Measurements from ENCODE around the gene TRIM47. TPM values are rescaled to one million over a fixed set of nuclear protein-coding genes. Genes with fewer than 3 reads are reported as not detected.
A peak's percentile ranks its signal among the peaks of the same experiment; 100 is the strongest.
"Not testable (repeated sequence)": the region's sequence is repeated elsewhere in the genome, so short reads cannot be mapped to it uniquely, and the experiment has no call there.

TRIM47 gene
- polyA plus RNA-seq, 4 donors: 6.4 to 10.1 (median 7.9) TPM

- DNase-seq (ENCODE audit: low read depth in 4 of 4, low spot score in 3 of 4): no peak
Measured at GRCh38 chr17:75872434-75873351, 5.7 kb downstream of the TRIM47 start.

DNA sequence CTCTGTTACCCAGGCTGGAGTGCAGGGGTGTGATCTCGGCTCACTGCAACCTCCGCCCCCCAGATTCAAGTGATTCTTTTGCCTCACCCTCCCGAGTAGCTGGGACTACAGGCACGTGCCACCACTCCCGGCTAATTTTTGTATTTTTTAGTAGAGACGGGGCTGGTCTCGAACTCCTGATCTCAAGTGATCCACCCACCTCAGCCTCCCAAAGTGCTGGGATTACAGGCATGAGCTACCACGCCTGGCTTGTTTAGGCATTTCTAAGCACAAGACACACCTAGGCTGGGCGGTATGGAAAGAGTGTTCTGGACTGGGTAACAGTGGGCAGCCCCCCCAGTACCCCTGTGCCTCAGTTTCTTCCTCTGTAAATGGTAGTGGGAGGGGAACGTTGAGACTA is 8.2 kb downstream of the TRIM47 start:
- DNase-seq (ENCODE audit: low read depth in 4 of 4, low spot score in 3 of 4): not testable (repeated sequence)

- DNase-seq (ENCODE audit: low read depth in 4 of 4, low spot score in 3 of 4): no peak
Measured at GRCh38 chr17:75869282-75870141, 8.9 kb downstream of the TRIM47 start.

DNA sequence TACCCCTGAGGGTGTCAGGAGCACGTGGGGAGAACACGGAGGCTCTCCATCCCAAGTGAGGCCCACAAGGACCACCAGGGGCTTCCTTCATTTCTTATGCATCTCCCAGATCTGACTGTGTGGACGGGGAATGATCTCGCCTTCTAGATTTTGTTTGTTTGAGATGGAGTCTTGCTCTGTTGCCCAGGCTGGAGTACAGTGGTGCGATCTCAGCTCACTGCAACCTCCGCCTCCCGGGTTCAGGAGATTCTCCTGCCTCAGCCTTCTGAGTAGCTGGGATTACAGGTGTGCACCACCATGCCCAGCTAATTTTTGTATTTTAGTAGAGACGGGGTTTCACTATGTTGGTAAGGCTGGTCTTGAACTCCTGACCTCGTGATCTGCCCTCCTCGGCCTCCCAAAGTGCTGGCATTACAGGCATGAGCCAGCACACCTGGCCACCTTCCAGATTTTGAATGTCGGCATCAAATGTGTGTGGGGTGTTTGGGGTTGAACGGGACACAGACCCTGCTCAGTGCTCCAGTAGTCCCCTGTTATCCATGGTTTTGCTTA is 9.6 kb downstream of the TRIM47 start:
- DNase-seq (ENCODE audit: low read depth in 4 of 4, low spot score in 3 of 4): not testable (repeated sequence)

GRCh38 chr17:75865404-75866188 is 12.8 kb downstream of the TRIM47 start:
- not testable (repeated sequence) for DNase-seq (ENCODE audit: low read depth in 4 of 4, low spot score in 3 of 4)

GRCh38 chr17:75864887-75865286 is 13.5 kb downstream of the TRIM47 start:
- not testable (repeated sequence) for DNase-seq (ENCODE audit: low read depth in 4 of 4, low spot score in 3 of 4)

DNA sequence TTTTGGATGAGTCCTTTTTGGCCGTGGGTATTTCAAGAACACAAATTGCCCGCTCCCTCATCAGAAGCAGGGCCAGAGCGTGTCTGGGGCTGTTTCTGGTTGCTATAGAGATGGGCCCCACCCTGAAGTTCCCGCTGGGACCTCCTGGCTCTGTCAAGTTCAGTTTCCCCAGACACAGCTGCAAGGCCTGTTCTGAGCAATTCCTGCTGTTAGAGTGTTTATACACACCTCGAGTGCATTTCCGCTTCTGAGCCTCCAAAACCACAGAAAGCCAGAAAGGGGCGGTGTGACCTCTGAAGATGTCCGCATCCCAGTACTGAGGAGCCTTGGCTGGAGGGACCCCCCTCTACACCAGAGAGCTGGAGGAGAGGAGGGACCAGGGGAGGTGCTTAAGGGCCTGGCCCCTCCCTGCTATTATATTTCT is 13.9 kb downstream of the TRIM47 start:
- DNase-seq (ENCODE audit: low read depth in 4 of 4, low spot score in 3 of 4): peak in 1 of 4 donors; percentile 78

GRCh38 chr17:75861927-75862317 is 16.5 kb downstream of the TRIM47 start:
- no peak for DNase-seq (ENCODE audit: low read depth in 4 of 4, low spot score in 3 of 4)

DNA sequence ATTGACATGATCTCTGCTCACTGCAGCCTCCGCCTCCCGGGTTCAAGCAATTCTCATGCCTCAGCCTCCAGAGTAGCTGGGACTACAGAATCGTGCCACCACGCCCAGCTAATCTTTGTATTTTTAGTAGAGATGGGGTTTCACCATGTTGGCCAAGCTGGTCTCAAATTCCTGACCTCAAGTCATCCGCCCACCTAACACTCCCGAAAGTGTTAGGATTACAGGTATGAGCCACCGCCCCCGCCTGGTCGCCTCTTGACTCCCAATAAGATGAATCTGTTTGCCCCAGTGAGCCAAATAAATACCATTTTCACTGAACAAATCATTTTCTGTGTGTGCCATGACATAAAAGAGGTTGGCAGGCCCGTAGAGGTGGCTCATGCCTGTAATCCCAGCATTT is 19.0 kb downstream of the TRIM47 start:
- not testable (repeated sequence) for DNase-seq (ENCODE audit: low read depth in 4 of 4, low spot score in 3 of 4)

DNA sequence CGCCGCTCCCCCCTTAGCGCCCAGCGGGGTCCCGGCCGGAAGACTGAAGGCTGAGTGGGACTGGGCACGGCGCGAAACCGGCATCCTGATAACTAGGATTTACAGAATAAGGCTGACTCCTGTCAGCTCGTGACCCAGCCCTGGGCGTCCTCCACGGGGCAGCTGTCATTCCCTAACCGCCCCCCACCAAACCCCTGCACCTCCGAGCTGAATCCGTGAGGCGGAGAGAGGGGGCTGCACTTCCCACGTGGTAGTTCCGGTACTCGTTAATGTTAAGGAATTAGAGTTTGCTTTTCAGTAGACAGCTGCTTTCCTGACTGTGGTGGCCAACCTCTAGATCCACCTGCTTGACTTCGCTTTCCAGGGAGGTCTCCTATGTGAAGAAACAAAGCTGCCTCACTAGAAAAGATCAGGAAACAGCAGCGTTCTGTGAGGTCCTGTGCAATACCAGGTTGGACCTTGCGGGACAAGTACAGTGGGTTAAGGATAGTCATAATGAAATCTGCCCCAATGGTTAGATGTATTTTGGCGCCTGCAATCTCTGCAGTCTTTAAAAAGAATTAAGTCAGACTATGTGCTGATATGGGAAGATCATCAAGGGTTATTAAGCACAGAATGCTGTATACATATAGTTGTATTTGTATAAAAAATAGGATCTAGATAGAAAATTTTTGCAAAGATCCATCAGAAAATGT is 22.2 kb downstream of the TRIM47 start:
- no peak for DNase-seq (ENCODE audit: low read depth in 4 of 4, low spot score in 3 of 4)

DNA sequence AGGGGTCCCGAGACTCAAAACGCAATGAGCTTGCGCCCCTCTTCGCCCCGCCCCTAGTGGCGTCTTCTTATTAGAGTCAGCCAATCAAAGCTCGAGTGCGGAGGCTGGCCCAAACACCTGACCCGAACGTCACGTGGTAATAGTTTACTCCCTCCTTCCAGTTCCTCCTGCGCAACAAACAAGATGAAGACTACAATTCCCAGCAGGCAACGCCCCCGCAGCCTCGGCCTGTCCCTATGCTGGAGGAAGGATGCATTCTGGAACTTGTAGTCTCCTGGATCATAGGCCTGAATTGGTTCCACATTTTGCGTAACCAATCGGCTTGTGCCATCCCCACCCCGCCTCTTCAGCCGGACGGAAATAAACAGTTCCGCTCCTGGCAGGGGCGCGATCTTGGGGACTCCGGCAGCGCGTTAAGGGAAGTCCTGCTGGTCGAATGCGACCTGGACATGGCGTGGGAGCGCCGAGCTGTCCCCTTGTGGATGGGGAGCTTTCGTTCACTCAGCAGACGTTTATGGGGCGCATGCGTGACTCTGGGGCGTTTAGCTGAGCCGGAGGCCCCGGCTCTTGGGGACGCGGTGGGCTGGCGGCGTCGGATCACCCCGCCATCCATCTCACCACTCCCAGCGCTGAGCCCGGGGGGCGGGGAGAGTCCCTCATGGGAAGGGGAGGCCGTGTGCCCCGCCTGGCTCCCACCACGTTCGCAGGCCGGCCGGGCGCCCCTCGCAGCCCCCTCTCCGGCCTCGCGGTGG is 22.9 kb downstream of the TRIM47 start, which contains the start of gene WBP2:
Gene WBP2 (minus strand): TSS at position 26 of the 752 bp plus-strand sequence. CDS start 38 bp downstream, outside the sequence.
- peak; percentile 98 to 100 (median 98) for DNase-seq (ENCODE audit: low read depth in 4 of 4, low spot score in 3 of 4)

GRCh38 chr17:75854881-75855309 is 23.5 kb downstream of the TRIM47 start:
- no peak for DNase-seq (ENCODE audit: low read depth in 4 of 4, low spot score in 3 of 4)

GRCh38 chr17:75854101-75854748 is 24.2 kb downstream of the TRIM47 start:
- no peak for DNase-seq (ENCODE audit: low read depth in 4 of 4, low spot score in 3 of 4)

- no peak for DNase-seq (ENCODE audit: low read depth in 4 of 4, low spot score in 3 of 4)
Measured at GRCh38 chr17:75853433-75853832, 24.9 kb downstream of the TRIM47 start.

GRCh38 chr17:75851693-75851991 is 26.7 kb downstream of the TRIM47 start:
- not testable (repeated sequence) for DNase-seq (ENCODE audit: low read depth in 4 of 4, low spot score in 3 of 4)

- no peak for DNase-seq (ENCODE audit: low read depth in 4 of 4, low spot score in 3 of 4)
Measured at GRCh38 chr17:75850928-75851692, 27.3 kb downstream of the TRIM47 start.

DNA sequence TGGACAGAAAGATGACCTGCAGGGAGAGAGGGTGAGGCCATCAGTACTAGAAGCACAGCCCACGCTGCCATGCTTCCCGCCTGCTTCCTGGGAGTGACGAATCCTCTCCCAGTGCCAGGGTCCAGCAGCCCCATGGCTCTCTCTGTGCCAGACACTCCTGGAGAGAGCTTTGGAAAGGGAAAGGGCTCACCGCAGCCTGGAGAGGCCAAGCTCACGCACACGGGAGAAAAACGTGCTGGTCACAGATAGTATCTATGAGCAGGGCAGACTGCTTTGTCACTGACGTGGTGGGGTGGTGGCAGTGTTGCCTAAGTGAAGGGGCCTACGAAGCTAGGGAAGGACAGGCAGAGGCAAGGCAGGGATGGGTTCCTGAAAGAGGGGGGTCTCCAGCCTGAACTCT is 28.7 kb downstream of the TRIM47 start:
- DNase-seq (ENCODE audit: low read depth in 4 of 4, low spot score in 3 of 4): no peak

DNA sequence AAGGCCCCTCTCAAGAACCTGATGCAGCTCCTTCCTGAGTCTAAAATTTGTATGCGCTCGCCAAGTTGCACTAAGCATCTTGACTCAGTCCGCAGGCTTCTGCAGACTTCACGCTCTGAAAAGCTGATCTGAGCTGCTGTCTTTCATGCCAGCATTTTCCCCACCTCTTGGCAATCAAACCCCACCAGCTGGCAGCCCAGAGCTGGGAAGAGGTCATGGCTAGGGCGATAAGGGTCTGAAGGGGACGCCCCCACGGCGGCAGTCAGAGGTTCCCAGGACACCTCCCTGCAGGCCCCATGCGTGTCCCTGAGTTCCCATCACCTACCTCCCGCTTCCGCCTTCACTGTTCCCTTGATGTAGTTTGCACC is 29.1 kb downstream of the TRIM47 start:
- no peak for DNase-seq (ENCODE audit: low read depth in 4 of 4, low spot score in 3 of 4)
